B cell (primary cell): Measurements from ENCODE around the gene ZNF335. TPM values are rescaled to one million over a fixed set of nuclear protein-coding genes. Genes with fewer than 3 reads are reported as not detected.

Experiments
- ATAC-seq: fragments of 200-7000 bp; cut with Tn5 transposase; one replicate; pipeline ENCODE4 v1.10.0; 2021; ENCODE audit warnings: low read depth, mild to moderate bottlenecking, moderate number of reproducible peaks, moderate library complexity
- CTCF ChIA-PET: fragments of 350-600 bp; sonication (Branson Sonifier 250); formaldehyde crosslinking; loops from one replicate; lab custom pipeline; 2021; ENCODE audit warnings: antibody characterized with exemption, inconsistent platforms; lab: Charles Lee
- POLR2A ChIA-PET: fragments of 350-600 bp; sonication (Branson Sonifier 250); formaldehyde crosslinking; loops from one replicate; lab custom pipeline; 2021; ENCODE audit warnings: antibody characterized with exemption; lab: Charles Lee
- DNase-seq: peaks from one replicate; pipeline ENCODE4 v3.0.0; 2013
- H2AFZ ChIP-seq: 2 replicates; pipeline ENCODE4 v1.6.1; 2012; ENCODE audit warnings: mild to moderate bottlenecking, low read depth, low read length; ENCODE audit not compliant: insufficient read depth, poor library complexity, severe bottlenecking
- H3K27ac ChIP-seq, 2 donors: 1 replicate in 1 of 2; 2 replicates in 1 of 2; pipeline ENCODE4 v1.5.1; 2012 to 2013; ENCODE audit warnings: low read length in 2 of 2, mild to moderate bottlenecking in 2 of 2, moderate library complexity in 1 of 2
- H3K27me3 ChIP-seq, 4 experiments: fragments of 200-600 bp in 1 of 4; sonication (generic) in 1 of 4; replicated peaks in 1 of 4; 1 replicate in 2 of 4; 2 replicates in 2 of 4; pipeline versions ENCODE4 v1.6.1 to v1.7.0; 2013 to 2016; ENCODE audit warnings: low read length in 3 of 4, mild to moderate bottlenecking in 2 of 4, mixed read lengths in 1 of 4, moderate library complexity in 1 of 4; ENCODE audit not compliant: insufficient read depth in 4 of 4, control insufficient read depth in 3 of 4; ENCODE audit errors: control extremely low read depth in 1 of 4
- H3K36me3 ChIP-seq, 2 experiments: replicated peaks in 1 of 2; 1 replicate in 1 of 2; 2 replicates in 1 of 2; pipeline versions ENCODE4 v1.6.1 to v1.7.1; 2013; ENCODE audit warnings: low read length in 1 of 2; ENCODE audit not compliant: insufficient read depth in 2 of 2, control insufficient read depth in 1 of 2; ENCODE audit errors: control extremely low read depth in 1 of 2, extremely low read depth in 1 of 2
- H3K4me1 ChIP-seq, 2 donors: fragments of 200-600 bp in 1 of 2; sonication (generic) in 1 of 2; 1 replicate in 1 of 2; 2 replicates in 1 of 2; pipeline versions ENCODE4 v1.5.1 to v1.6.1; 2013 to 2017; ENCODE audit warnings: low read length in 2 of 2; ENCODE audit not compliant: control insufficient read depth in 2 of 2, insufficient read depth in 2 of 2
- H3K4me2 ChIP-seq: replicated peaks from 2 replicates; pipeline ENCODE3; 2012; ENCODE audit warnings: mild to moderate bottlenecking, low read depth, low read length; ENCODE audit not compliant: poor library complexity, severe bottlenecking
- H3K4me3 ChIP-seq, 5 experiments: fragments of 200-600 bp in 1 of 5; sonication (generic) in 1 of 5; 1 replicate in 3 of 5; 2 replicates in 2 of 5; pipeline versions ENCODE4 v1.5.1 to v1.7.0; 2011 to 2016; ENCODE audit warnings: low read length in 4 of 5, mild to moderate bottlenecking in 4 of 5, low read depth in 2 of 5, control low read depth in 1 of 5, moderate library complexity in 1 of 5; ENCODE audit not compliant: insufficient read depth in 1 of 5; ENCODE audit errors: control extremely low read depth in 1 of 5, extremely low read depth in 1 of 5
- H3K79me2 ChIP-seq: fragments of 200-600 bp; sonication (generic); one replicate; pipeline ENCODE4 v1.6.0; 2016; ENCODE audit warnings: low read length; ENCODE audit not compliant: control insufficient read depth, insufficient read depth
- H3K9ac ChIP-seq: fragments of 200-600 bp; sonication (generic); 2 replicates; pipeline ENCODE4 v1.6.1; 2017; ENCODE audit warnings: mild to moderate bottlenecking, low read length, moderate library complexity
- H3K9me3 ChIP-seq, 3 donors: one replicate each; pipeline versions ENCODE4 v1.6.1 to v1.7.1; 2013; ENCODE audit warnings: low read length in 2 of 3; ENCODE audit not compliant: control insufficient read depth in 2 of 3, insufficient read depth in 1 of 3; ENCODE audit errors: control extremely low read depth in 1 of 3
- H4K20me1 ChIP-seq: 2 replicates; pipeline ENCODE4 v1.6.0; 2012; ENCODE audit warnings: mild to moderate bottlenecking, low read length; ENCODE audit not compliant: insufficient read depth, control insufficient read depth, poor library complexity, severe bottlenecking
- H3K27ac Mint-ChIP-seq: one replicate; pipeline ENCODE4 v1.8.0; 2021; ENCODE audit warnings: mixed read lengths
- H3K27me3 Mint-ChIP-seq: one replicate; pipeline ENCODE4 v1.8.0; 2021; ENCODE audit warnings: mixed read lengths
- H3K4me1 Mint-ChIP-seq: one replicate; pipeline ENCODE4 v1.8.0; 2021; ENCODE audit warnings: mixed read lengths
- H3K4me3 Mint-ChIP-seq: one replicate; pipeline ENCODE4 v1.8.0; 2021; ENCODE audit warnings: mixed read lengths
- H3K9me3 Mint-ChIP-seq: one replicate; pipeline ENCODE4 v1.8.0; 2022; ENCODE audit warnings: mixed read lengths; ENCODE audit not compliant: insufficient read depth
- EZH2 ChIP-seq: IDR thresholded peaks from 2 replicates; pipeline ENCODE4 v1.6.1; 2012; ENCODE audit warnings: borderline replicate concordance, low read depth, mild to moderate bottlenecking, moderate library complexity, low read length; ENCODE audit not compliant: insufficient read depth, poor library complexity, severe bottlenecking
- WGBS: methylation state at CpG from one replicate; pipeline ENCODE4 v1.1.5; 2013; ENCODE audit warnings: missing lambda C conversion rate; ENCODE audit not compliant: insufficient coverage; 5-methylcytosine and 5-hydroxymethylcytosine counted together
- intact Hi-C: fragments of 100-400 bp; cut with micrococcal nuclease; formaldehyde crosslinking; loops from one replicate; pipeline ENCODE4 v1.10.0; 2022
- polyA plus RNA-seq: library from polyadenylated mRNA; depleted of rRNA; stranded (reverse); fragments of >200 nt; gene quantifications from 2 replicates; pipeline ENCODE4 v1.2.3, GENCODE V29; 2012
- total RNA-seq, 2 donors: library from RNA; stranded (reverse); fragments of 120-200 nt in 1 of 2; gene quantifications; 1 replicate in 1 of 2; 2 replicates in 1 of 2; pipeline versions ENCODE4 v1.2.3 to v1.2.4, GENCODE V29; 2013 to 2022
- TF ChIP-seq, protein P1 (sequence below): fragments of 200-600 bp; IDR thresholded peaks from one replicate; pipeline ENCODE4 v1.8.0; 2022; ENCODE audit warnings: antibody characterized with exemption, mild to moderate bottlenecking

The ZNF335 gene
- total and polyA plus RNA-seq, 2 donors (not counting 1 experiment from before 2014, with no cell fraction given) = 62.3 to 62.7 TPM

DNA sequence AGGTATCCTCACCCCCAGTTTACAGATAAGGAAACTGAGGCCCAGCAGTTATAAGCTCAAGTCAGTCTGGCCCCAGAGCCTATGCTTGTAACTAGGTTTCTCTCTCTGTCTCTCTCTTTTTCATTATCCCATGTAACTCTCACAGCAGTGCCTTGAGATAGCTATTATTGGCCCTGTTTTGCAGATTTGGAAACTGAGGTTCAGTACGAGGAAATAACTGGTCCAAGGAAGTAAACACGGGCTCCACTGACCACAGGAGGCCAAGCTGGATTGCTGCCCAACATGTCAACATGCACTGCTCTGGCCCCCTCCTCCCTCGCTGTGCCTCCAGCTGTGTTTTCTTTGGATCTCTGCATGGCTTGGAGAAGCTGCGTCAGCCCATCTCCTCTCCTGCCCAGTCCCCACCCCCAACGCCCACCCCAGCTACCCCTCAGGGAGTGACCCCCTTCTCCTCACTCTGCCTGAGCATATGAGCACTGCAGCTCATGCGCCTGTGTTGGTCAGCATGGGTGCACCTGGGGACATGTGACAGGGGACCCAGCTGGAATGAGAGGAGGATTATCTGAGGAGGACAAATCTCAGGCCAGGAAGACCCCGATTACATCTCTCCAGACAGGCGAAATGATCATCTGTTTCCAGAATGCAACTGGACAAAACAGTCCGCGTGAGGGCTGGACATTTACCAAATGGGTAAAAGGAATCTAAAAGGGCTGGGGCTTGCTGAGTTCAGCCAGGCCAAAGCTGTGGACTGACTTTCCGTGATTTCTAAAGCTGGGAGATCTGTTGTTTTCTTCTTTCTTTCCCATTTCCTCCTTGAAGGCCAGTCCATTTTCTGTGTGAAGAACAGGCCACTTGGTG is 52.2 kb downstream of the ZNF335 start:
- Histone ChIP-seq H2AFZ (no peak overlapping the region), H3K4me2 (no peak overlapping the region), H3K27me3 (peaks cover 0 to 28% (median 2%) of the 10 kb centered on the region in 4 experiments), H3K4me3 (no peak overlapping the region), H3K79me2 (no peaks in the 10 kb centered on the region), H3K27ac (no peak overlapping the region), H3K9ac (no peak overlapping the region), H3K9me3 (no peaks in the 10 kb centered on the region), H3K36me3 (no peaks in the 10 kb centered on the region), H4K20me1 (no peaks in the 10 kb centered on the region), H3K4me1 (no peaks in the 10 kb centered on the region)
- H3K4me1 Mint-ChIP-seq = no peaks in the 10 kb centered on the region
- H3K27me3 Mint-ChIP-seq = peaks cover 33% of the 10 kb centered on the region
- CTCF ChIA-PET = interaction anchor here (0.6 to 0.9 kb wide), 2 partner anchors 15 to 94 kb away, joined by 3 to 5 read pairs; no protein-coding TSS in a partner anchor
- TF ChIP-seq, protein P1, sequence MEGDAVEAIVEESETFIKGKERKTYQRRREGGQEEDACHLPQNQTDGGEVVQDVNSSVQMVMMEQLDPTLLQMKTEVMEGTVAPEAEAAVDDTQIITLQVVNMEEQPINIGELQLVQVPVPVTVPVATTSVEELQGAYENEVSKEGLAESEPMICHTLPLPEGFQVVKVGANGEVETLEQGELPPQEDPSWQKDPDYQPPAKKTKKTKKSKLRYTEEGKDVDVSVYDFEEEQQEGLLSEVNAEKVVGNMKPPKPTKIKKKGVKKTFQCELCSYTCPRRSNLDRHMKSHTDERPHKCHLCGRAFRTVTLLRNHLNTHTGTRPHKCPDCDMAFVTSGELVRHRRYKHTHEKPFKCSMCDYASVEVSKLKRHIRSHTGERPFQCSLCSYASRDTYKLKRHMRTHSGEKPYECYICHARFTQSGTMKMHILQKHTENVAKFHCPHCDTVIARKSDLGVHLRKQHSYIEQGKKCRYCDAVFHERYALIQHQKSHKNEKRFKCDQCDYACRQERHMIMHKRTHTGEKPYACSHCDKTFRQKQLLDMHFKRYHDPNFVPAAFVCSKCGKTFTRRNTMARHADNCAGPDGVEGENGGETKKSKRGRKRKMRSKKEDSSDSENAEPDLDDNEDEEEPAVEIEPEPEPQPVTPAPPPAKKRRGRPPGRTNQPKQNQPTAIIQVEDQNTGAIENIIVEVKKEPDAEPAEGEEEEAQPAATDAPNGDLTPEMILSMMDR = no peak
- TF ChIP-seq EZH2 = no peak
- WGBS = 86% methylated on average over 9 of the region's 11 CpGs
- no peak overlapping the region for H3K4me3 Mint-ChIP-seq
- ATAC-seq (no peak), DNase-seq (no peak)
- H3K9me3 Mint-ChIP-seq = no peaks in the 10 kb centered on the region
- POLR2A ChIA-PET = no interaction called here
- intact Hi-C loops = no loop called here
- H3K27ac Mint-ChIP-seq = no peak overlapping the region
